ENCODE measurements around the gene IER5L. TPM values are rescaled to one million over a fixed set of nuclear protein-coding genes. Genes with fewer than 3 reads are reported as not detected.

Gene IER5L
- total and polyA plus RNA-seq, 9 donors, result 2.5 to 74.3 (median 41.5) TPM

GRCh38 chr9:129211686-129212085 lies 33.6 kb upstream of the IER5L start:
- Histone ChIP-seq H3K27ac (no peak overlapping the region), H3K27me3 (no peaks in the 10 kb centered on the region), H3K9me3 (no peaks in the 10 kb centered on the region), H3K36me3 (no peaks in the 10 kb centered on the region), H3K4me1 (ENCODE audit: insufficient read depth) (no peaks in the 10 kb centered on the region), H3K4me3 (no peak overlapping the region)
- DNase-seq, result no peak
- TF ChIP-seq POLR2A (IDR thresholded peaks at IDR 0.05) (no peak), EP300 (IDR thresholded peaks at IDR 0.05) (no peak), CTCF (IDR thresholded peaks at IDR 0.05) (no peak)
- 85 to 89% (median 87%) methylated on average over 7 of the region's 7 CpGs for WGBS, 3 donors
- intact Hi-C loops (cut with DNase I), result no loop called here

DNA sequence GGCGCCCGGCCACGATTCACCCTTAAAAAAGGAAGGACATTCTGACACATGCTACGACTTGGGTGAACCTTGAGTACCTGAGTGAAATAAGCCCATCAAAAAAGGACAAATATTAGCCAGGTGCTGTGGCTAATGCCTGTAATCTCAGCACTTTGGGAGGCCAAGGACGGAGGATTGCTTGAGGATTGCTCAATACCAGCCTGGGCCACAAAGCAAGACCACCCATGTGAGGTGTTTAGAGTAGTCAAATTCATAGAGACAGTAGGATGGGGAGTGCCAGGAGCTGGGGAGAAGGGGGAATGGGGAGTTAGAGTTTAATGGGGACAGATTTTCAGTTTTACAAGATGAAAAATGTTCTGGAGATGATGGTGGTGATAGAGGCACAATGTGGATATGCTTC lies 32.1 kb upstream of the IER5L start:
- TF ChIP-seq POLR2A (IDR thresholded peaks at IDR 0.05), result no peak
- WGBS, 3 donors, result 75 to 93% (median 76%) methylated on average over 4 to 5 of the region's 5 CpGs
- no peaks in the 10 kb centered on the region for H3K4me1 ChIP-seq (ENCODE audit: insufficient read depth)
- H3K4me3 ChIP-seq, result no peak overlapping the region
- no peaks in the 10 kb centered on the region for H3K9me3 ChIP-seq
- H3K27me3 ChIP-seq, result no peaks in the 10 kb centered on the region
- H3K36me3 ChIP-seq, result no peaks in the 10 kb centered on the region
- no peak for DNase-seq
- intact Hi-C loops (cut with DNase I), result no loop called here
- no peak overlapping the region for H3K27ac ChIP-seq

DNA sequence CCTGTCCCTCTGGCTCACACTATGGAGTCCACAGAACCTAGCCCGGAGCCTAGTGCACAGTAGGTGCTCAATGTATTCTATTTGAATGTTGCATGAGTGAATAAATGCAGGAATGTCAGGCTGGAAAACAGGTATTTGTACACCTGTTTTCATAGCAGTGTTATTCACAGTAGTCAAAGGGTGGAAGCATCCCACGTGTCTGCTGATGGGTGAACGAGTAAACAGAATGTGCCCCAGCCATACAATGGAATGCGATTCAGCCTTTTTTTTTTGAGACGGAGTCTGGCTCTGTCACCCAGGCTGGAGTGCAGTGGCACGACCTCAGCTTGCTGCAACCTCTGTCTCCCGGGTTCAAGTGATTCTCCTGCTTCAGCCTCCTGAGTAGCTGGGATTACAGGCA lies 31.5 kb upstream of the IER5L start:
- Histone ChIP-seq H3K9me3 (no peaks in the 10 kb centered on the region), H3K4me1 (ENCODE audit: insufficient read depth) (no peaks in the 10 kb centered on the region), H3K4me3 (no peak overlapping the region), H3K27me3 (no peaks in the 10 kb centered on the region), H3K27ac (no peak overlapping the region), H3K36me3 (no peaks in the 10 kb centered on the region)
- intact Hi-C loops (cut with DNase I), result no loop called here
- TF ChIP-seq POLR2A (IDR thresholded peaks at IDR 0.05) (no peak), EP300 (IDR thresholded peaks at IDR 0.05) (no peak), CTCF (IDR thresholded peaks at IDR 0.05) (no peak)
- 79 to 80% (median 79%) methylated on average over 7 of the region's 7 CpGs for WGBS, 3 donors
- DNase-seq, result no peak

DNA sequence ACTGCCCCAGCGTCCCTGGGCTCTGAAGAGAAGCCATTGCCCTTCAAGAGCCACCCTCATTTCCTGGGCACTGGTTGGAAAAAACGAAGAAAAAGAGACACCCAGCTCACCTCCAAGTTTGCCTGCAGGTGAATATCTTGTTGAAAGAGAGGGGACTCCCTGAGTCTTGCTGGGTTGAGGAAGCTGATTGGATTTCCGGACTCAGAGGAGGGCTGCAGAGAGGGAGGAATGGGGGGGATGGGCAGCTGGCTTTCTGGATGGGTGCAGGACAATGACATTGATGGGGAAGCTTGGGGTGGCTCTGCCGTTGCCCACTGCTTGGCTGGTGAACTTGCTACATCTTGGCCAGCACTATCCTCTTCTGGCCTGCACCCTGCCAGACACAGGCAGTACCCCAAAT lies 31.0 kb upstream of the IER5L start:
- peak in 1 of 5 donors; percentile 15 for DNase-seq
- H3K27ac ChIP-seq, result no peak overlapping the region
- H3K27me3 ChIP-seq, result no peaks in the 10 kb centered on the region
- WGBS, 3 donors, result 82 to 92% (median 84%) methylated on average over 4 of the region's 4 CpGs
- H3K36me3 ChIP-seq, result no peaks in the 10 kb centered on the region
- no peaks in the 10 kb centered on the region for H3K4me1 ChIP-seq (ENCODE audit: insufficient read depth)
- intact Hi-C loops (cut with DNase I), result no loop called here
- no peak for TF ChIP-seq EP300 (IDR thresholded peaks at IDR 0.05)
- H3K9me3 ChIP-seq, result no peaks in the 10 kb centered on the region
- no peak overlapping the region for H3K4me3 ChIP-seq

- H3K4me3 ChIP-seq, result no peak overlapping the region
- H3K4me1 ChIP-seq (ENCODE audit: insufficient read depth), result no peaks in the 10 kb centered on the region
- no peak for TF ChIP-seq EP300 (IDR thresholded peaks at IDR 0.05)
- no peak for TF ChIP-seq CTCF (IDR thresholded peaks at IDR 0.05)
- no peak for TF ChIP-seq POLR2A (IDR thresholded peaks at IDR 0.05)
- H3K9me3 ChIP-seq, result no peaks in the 10 kb centered on the region
- no peaks in the 10 kb centered on the region for H3K27me3 ChIP-seq
- no peaks in the 10 kb centered on the region for H3K36me3 ChIP-seq
- no peak for DNase-seq
- no peak overlapping the region for H3K27ac ChIP-seq
- whole genome bisulfite sequencing, 3 donors, result 77 to 82% (median 80%) methylated on average over 17 of the region's 17 CpGs
- intact Hi-C loops (cut with DNase I), result no loop called here
Measured at GRCh38 chr9:129208207-129209032, 30.4 kb upstream of the IER5L start.

Data from ovary (tissue), 9 donors.